BLaER1 treated with 17β-estradiol and CSF1 and Interleukin-3, amounts not matched to agents 10 nM and 100 nM (cell line): ENCODE data around the gene PAX7.
"Not testable (repeated sequence)": the region's sequence is repeated elsewhere in the genome, so short reads cannot be mapped to it uniquely, and the experiment has no call there.

Source experiments
- H3K27ac ChIP-seq, 11 experiments: shearing (Covaris generic); formaldehyde crosslinking; 2 replicates each; pipeline ENCODE4 v1.8.1; 2022
- H3K27me3 ChIP-seq, 11 experiments: shearing (Covaris generic); formaldehyde crosslinking; 2 replicates each; pipeline ENCODE4 v1.8.1; 2022
- H3K36me3 ChIP-seq, 11 experiments: shearing (Covaris generic); formaldehyde crosslinking; 2 replicates each; pipeline ENCODE4 v1.8.1; 2022
- H3K4me1 ChIP-seq, 10 experiments: shearing (Covaris generic); formaldehyde crosslinking; 2 replicates each; pipeline ENCODE4 v1.8.1; 2022
- H3K4me2 ChIP-seq, 11 experiments: shearing (Covaris generic); formaldehyde crosslinking; 2 replicates each; pipeline ENCODE4 v1.8.1; 2022
- H3K4me3 ChIP-seq, 10 experiments: shearing (Covaris generic); formaldehyde crosslinking; 2 replicates each; pipeline ENCODE4 v1.8.1; 2022
- H3K9ac ChIP-seq, 11 experiments: shearing (Covaris generic); formaldehyde crosslinking; 2 replicates each; pipeline ENCODE4 v1.8.1; 2022
- H3K9me3 ChIP-seq, 11 experiments: shearing (Covaris generic); formaldehyde crosslinking; replicated peaks in 1 of 11; 2 replicates each; pipeline ENCODE4 v1.8.1; 2022
- H4K20me1 ChIP-seq, 11 experiments: shearing (Covaris generic); formaldehyde crosslinking; 2 replicates each; pipeline ENCODE4 v1.8.1; 2022
- Cebpa-rat ChIP-seq, 11 experiments: shearing (Covaris generic); IDR thresholded peaks; 2 replicates each; pipeline ENCODE4 v1.8.1; 2022

PAX7 gene

DNA sequence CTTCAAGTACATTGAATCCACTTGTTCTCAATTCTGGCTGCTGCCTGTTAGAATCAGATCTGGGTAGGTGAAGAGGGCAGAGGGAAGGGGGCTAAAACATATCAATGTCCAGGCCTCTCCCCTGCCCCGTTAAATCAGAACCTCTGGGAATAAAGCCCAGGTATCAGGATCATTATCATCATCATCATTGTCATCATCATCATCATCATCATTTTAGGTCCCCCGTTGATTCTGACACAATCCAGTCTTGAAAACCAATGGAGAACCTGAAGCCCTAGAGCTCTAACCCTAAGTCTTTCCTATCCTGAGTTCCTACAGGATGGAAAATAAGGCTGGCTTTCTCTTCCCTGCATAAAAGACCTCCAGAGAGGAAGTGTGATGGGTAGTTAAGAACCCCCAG is 135.7 kb downstream of the PAX7 start:
- H3K27ac ChIP-seq = no peak overlapping the region

GRCh38 chr1:18767576-18767975 is 136.9 kb downstream of the PAX7 start:
- H4K20me1 ChIP-seq, H3K27me3 ChIP-seq, H3K9ac ChIP-seq, H3K4me2 ChIP-seq, H3K4me1 ChIP-seq, H3K36me3 ChIP-seq, H3K9me3 ChIP-seq, H3K4me3 ChIP-seq, H3K27ac ChIP-seq: not testable (repeated sequence)

More for the DNA sequence above, 135.7 kb downstream of the PAX7 start:
- Histone ChIP-seq H3K4me1 (no peaks in the 10 kb centered on the region), H3K4me3 (no peak overlapping the region), H3K9me3 (no peaks in the 10 kb centered on the region), H3K36me3 (no peaks in the 10 kb centered on the region), H3K4me2 (no peak overlapping the region), H4K20me1 (no peaks in the 10 kb centered on the region), H3K9ac (no peak overlapping the region), H3K27me3 (no peaks in the 10 kb centered on the region)
- no peak for TF ChIP-seq Cebpa-rat (IDR thresholded peaks at IDR 0.05)

- Histone ChIP-seq H3K9ac (no peak overlapping the region), H3K27ac (no peak overlapping the region), H3K27me3 (no peaks in the 10 kb centered on the region), H3K36me3 (no peaks in the 10 kb centered on the region), H3K4me1 (no peaks in the 10 kb centered on the region), H3K9me3 (no peaks in the 10 kb centered on the region), H3K4me3 (no peak overlapping the region), H3K4me2 (no peak overlapping the region), H4K20me1 (no peaks in the 10 kb centered on the region)
- TF ChIP-seq Cebpa-rat (IDR thresholded peaks at IDR 0.05) = no peak
Measured at GRCh38 chr1:18768086-18768485, 137.4 kb downstream of the PAX7 start.

DNA sequence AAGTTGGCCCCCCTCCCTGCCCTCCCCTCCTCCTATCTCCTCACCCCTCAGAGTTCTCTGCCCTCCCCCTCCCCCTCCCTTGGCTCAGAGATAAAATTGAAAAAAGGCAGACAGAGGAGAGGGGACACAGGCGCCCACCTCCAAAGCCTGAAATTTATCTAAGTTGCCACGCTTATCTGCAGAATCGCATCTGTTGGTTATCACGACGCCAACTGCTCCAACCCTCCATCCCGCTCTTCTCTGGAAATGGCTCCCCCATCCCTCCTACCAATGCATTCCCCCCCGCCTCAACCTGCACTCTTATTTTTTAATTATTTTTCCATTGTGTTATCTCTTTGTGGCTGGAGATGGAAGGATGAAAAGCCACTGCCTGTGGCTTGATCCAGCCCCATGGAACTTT is 138.5 kb downstream of the PAX7 start:
- no peak overlapping the region for H3K4me3 ChIP-seq
- H3K9ac ChIP-seq = no peak overlapping the region
- no peaks in the 10 kb centered on the region for H4K20me1 ChIP-seq
- H3K27ac ChIP-seq = no peak overlapping the region
- H3K4me2 ChIP-seq = no peak overlapping the region
- TF ChIP-seq Cebpa-rat (IDR thresholded peaks at IDR 0.05) = no peak
- no peaks in the 10 kb centered on the region for H3K9me3 ChIP-seq
- H3K27me3 ChIP-seq = no peaks in the 10 kb centered on the region
- no peaks in the 10 kb centered on the region for H3K36me3 ChIP-seq
- no peaks in the 10 kb centered on the region for H3K4me1 ChIP-seq

DNA sequence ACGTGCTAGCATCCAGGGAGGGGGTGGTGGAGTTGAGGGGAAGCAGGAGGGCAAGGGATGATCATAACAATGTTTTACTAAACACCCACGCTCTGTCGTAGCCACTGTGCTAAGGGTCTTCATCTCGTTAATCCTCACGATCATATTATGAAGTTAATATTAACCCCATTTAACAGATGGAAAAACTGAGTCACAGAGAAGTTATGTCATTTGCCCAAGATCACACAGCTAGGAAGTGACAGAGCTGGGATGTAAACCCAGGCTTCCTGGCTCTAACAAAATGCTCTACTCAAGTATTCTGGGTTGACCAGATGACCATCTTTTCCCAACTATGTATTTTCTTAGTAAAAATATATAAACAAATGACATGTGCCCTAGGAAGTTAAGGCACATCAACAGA is 140.2 kb downstream of the PAX7 start:
- H3K4me2 ChIP-seq = no peak overlapping the region
- H3K9ac ChIP-seq = no peak overlapping the region
- no peak overlapping the region for H3K27ac ChIP-seq
- peaks cover 0 to under 1% (median 0%) of the 10 kb centered on the region in 10 experiments; a peak in 2 of 20 replicates for H3K4me1 ChIP-seq
- no peak for TF ChIP-seq Cebpa-rat (IDR thresholded peaks at IDR 0.05)
- no peaks in the 10 kb centered on the region for H3K36me3 ChIP-seq
- no peaks in the 10 kb centered on the region for H4K20me1 ChIP-seq
- H3K9me3 ChIP-seq = no peaks in the 10 kb centered on the region
- H3K4me3 ChIP-seq = no peak overlapping the region
- H3K27me3 ChIP-seq = no peaks in the 10 kb centered on the region

DNA sequence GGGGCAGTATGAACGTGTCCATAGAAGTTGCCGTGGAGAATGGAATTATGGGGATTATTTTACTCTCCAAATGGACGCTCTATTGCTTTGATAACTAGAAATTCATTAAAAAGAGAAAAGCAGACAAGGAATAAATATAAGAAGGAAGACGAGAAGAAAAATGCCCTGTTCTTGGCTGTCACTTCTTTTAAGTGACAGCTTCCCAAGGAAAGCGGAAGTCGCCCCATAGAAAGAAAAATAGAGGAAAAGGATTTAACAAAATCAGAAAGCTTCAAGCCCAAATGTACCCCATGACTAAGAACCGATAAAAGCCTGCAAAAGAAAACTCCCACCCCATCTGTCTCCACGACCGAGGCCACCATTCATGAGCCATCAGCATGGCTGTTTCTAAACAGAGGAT is 143.1 kb downstream of the PAX7 start:
- Histone ChIP-seq H3K9me3 (no peaks in the 10 kb centered on the region), H3K27ac (no peak overlapping the region), H3K4me2 (no peak overlapping the region), H4K20me1 (no peaks in the 10 kb centered on the region), H3K4me1 (peaks cover 0 to 17% (median 11%) of the 10 kb centered on the region in 10 experiments; a peak in 14 of 20 replicates), H3K4me3 (no peak overlapping the region), H3K36me3 (no peaks in the 10 kb centered on the region), H3K27me3 (no peaks in the 10 kb centered on the region), H3K9ac (no peak overlapping the region)
- TF ChIP-seq Cebpa-rat (IDR thresholded peaks at IDR 0.05) = no peak

GRCh38 chr1:18775341-18775740 is 144.7 kb downstream of the PAX7 start:
- Histone ChIP-seq H3K36me3 (no peaks in the 10 kb centered on the region), H3K9ac (no peak overlapping the region), H3K9me3 (no peaks in the 10 kb centered on the region), H3K4me2 (no peak overlapping the region), H4K20me1 (no peaks in the 10 kb centered on the region), H3K4me3 (no peak overlapping the region), H3K4me1 (peaks cover 0 to 21% (median 14%) of the 10 kb centered on the region in 10 experiments; a peak in 14 of 20 replicates), H3K27me3 (no peaks in the 10 kb centered on the region), H3K27ac (no peak overlapping the region)
- no peak for TF ChIP-seq Cebpa-rat (IDR thresholded peaks at IDR 0.05)

GRCh38 chr1:18776777-18777176 is 146.1 kb downstream of the PAX7 start:
- Histone ChIP-seq H3K4me2 (no peak overlapping the region), H3K9ac (no peak overlapping the region), H4K20me1 (no peaks in the 10 kb centered on the region), H3K4me1 (peaks cover 0 to 21% (median 14%) of the 10 kb centered on the region in 10 experiments; a peak in 14 of 20 replicates), H3K4me3 (no peak overlapping the region), H3K9me3 (no peaks in the 10 kb centered on the region), H3K27ac (no peak overlapping the region), H3K36me3 (no peaks in the 10 kb centered on the region), H3K27me3 (no peaks in the 10 kb centered on the region)
- TF ChIP-seq Cebpa-rat (IDR thresholded peaks at IDR 0.05) = no peak

DNA sequence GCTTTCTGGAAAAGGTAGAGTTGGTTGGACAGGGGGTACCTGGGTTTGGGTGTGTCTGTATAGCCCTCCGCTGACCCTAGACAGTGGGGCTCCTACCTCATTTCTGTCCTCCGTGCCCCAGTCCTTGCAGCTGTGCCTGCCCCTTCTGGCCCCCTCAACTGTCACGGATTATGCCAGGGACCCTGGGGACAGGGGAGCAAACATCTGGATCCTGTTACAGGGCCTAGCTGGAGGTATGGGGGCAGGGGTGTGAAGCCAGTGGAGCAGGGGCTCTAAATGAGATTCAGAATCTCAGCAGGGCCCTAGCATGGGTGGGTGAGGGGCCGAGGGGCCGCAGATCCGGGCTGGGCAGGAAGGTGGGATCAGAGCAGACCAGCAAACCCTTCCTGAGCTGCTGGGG is 147.8 kb downstream of the PAX7 start:
- Histone ChIP-seq H4K20me1 (no peaks in the 10 kb centered on the region; a peak in 1 of 22 replicates), H3K36me3 (no peaks in the 10 kb centered on the region), H3K9me3 (no peaks in the 10 kb centered on the region), H3K4me1 (peaks cover 0 to 21% (median 14%) of the 10 kb centered on the region in 10 experiments; a peak in 14 of 20 replicates), H3K4me2 (peak overlapping the region in 8 of 11 experiments; percentile 28 to 73 (median 55); a peak in 15 of 22 replicates), H3K4me3 (no peak overlapping the region), H3K27me3 (no peaks in the 10 kb centered on the region), H3K27ac (no peak overlapping the region), H3K9ac (peak overlapping the region in 1 of 11 experiments; percentile 11; a peak in 1 of 22 replicates)
- TF ChIP-seq Cebpa-rat (IDR thresholded peaks at IDR 0.05) = no peak

- H3K36me3 ChIP-seq = no peaks in the 10 kb centered on the region
- H3K4me3 ChIP-seq = no peak overlapping the region
- H4K20me1 ChIP-seq = no peaks in the 10 kb centered on the region; a peak in 1 of 22 replicates
- H3K4me2 ChIP-seq = no peak overlapping the region
- no peaks in the 10 kb centered on the region for H3K27me3 ChIP-seq
- peaks cover 0 to 18% (median 14%) of the 10 kb centered on the region in 10 experiments; a peak in 14 of 20 replicates for H3K4me1 ChIP-seq
- no peaks in the 10 kb centered on the region for H3K9me3 ChIP-seq
- H3K27ac ChIP-seq = no peak overlapping the region
- no peak for TF ChIP-seq Cebpa-rat (IDR thresholded peaks at IDR 0.05)
- no peak overlapping the region for H3K9ac ChIP-seq
Measured at GRCh38 chr1:18781031-18781430, 150.4 kb downstream of the PAX7 start.
